ENCODE results near the gene SERINC2. TPM values are rescaled to one million over a fixed set of nuclear protein-coding genes. Genes with fewer than 3 reads are reported as not detected.

Gene SERINC2
- polyA plus RNA-seq, 1 donor (not counting 4 experiments of a cell fraction or from before 2014, with no cell fraction given), result 171 TPM

GRCh38 chr1:31420716-31421115 lies 7.7 kb downstream of the SERINC2 start:
- Histone ChIP-seq H3K4me2 (ENCODE audit: control insufficient read depth, extremely low read depth, insufficient read depth, low read depth, low read length) (no peak overlapping the region), H3K4me3 (ENCODE audit: control insufficient read depth in 2 of 3, extremely low read depth in 1 of 3, insufficient read depth in 2 of 3, low read depth in 1 of 3, low read length in 3 of 3) (no peak overlapping the region), H3K36me3 (ENCODE audit: control insufficient read depth in 2 of 2, extremely low read depth in 1 of 2, insufficient read depth in 2 of 2, low read length in 2 of 2) (peaks cover 37 to 56% of the 10 kb centered on the region in 2 experiments), H3K4me1 (ENCODE audit: control insufficient read depth, extremely low read depth, insufficient read depth, low read length) (peaks cover 81% of the 10 kb centered on the region), H3K79me2 (ENCODE audit: control insufficient read depth, insufficient read depth, low read length) (peaks cover 81% of the 10 kb centered on the region), H3K27ac (ENCODE audit: control insufficient read depth, insufficient read depth, low read length) (no peak overlapping the region), H3K9me3 (ENCODE audit: control insufficient read depth, low read depth, low read length) (no peaks in the 10 kb centered on the region), H4K20me1 (ENCODE audit: control insufficient read depth, extremely low read depth, insufficient read depth, low read length) (peaks cover 3% of the 10 kb centered on the region), H3K9me1 (ENCODE audit: control insufficient read depth, extremely low read depth, insufficient read depth, low read length) (peaks cover 3% of the 10 kb centered on the region), H2AFZ (ENCODE audit: control insufficient read depth, low read length) (no peak overlapping the region), H3K27me3 (ENCODE audit: control insufficient read depth, extremely low read depth, insufficient read depth, low read length) (no peaks in the 10 kb centered on the region), H3K9ac (ENCODE audit: control insufficient read depth, extremely low read depth, insufficient read depth, low read length) (no peak overlapping the region)
- TF ChIP-seq EZH2 (IDR thresholded peaks at IDR 0.05; ENCODE audit: low read length), result no peak
- no peak for TF ChIP-seq CTCF (optimal IDR thresholded peaks at IDR 0.05 in 1 of 3, IDR thresholded peaks at IDR 0.05 in 1 of 3, conservative IDR thresholded peaks at IDR 0.05 in 1 of 3; ENCODE audit: extremely low read depth in 1 of 3, insufficient read depth in 2 of 3, low read length in 3 of 3)
- dilution Hi-C loops (cut with MboI; ENCODE audit: extremely low pct_ligation_motif_present, low sequenced_read_pairs), result no loop called here
- FAIRE-seq, result peak; percentile 51
- no peak for DNase-seq (ENCODE audit: low read depth, low spot score)

- Histone ChIP-seq H3K36me3 (ENCODE audit: control insufficient read depth in 2 of 2, extremely low read depth in 1 of 2, insufficient read depth in 2 of 2, low read length in 2 of 2) (peaks cover 36 to 53% of the 10 kb centered on the region in 2 experiments), H3K27ac (ENCODE audit: control insufficient read depth, insufficient read depth, low read length) (peak overlapping the region; percentile 80), H3K4me2 (ENCODE audit: control insufficient read depth, extremely low read depth, insufficient read depth, low read depth, low read length) (peak overlapping the region; percentile 28), H3K9ac (ENCODE audit: control insufficient read depth, extremely low read depth, insufficient read depth, low read length) (peak overlapping the region; percentile 63), H3K79me2 (ENCODE audit: control insufficient read depth, insufficient read depth, low read length) (peaks cover 80% of the 10 kb centered on the region), H3K27me3 (ENCODE audit: control insufficient read depth, extremely low read depth, insufficient read depth, low read length) (no peaks in the 10 kb centered on the region), H2AFZ (ENCODE audit: control insufficient read depth, low read length) (no peak overlapping the region), H3K9me1 (ENCODE audit: control insufficient read depth, extremely low read depth, insufficient read depth, low read length) (peaks cover 3% of the 10 kb centered on the region), H4K20me1 (ENCODE audit: control insufficient read depth, extremely low read depth, insufficient read depth, low read length) (peaks cover 3% of the 10 kb centered on the region), H3K4me3 (ENCODE audit: control insufficient read depth in 2 of 3, extremely low read depth in 1 of 3, insufficient read depth in 2 of 3, low read depth in 1 of 3, low read length in 3 of 3) (no peak overlapping the region), H3K4me1 (ENCODE audit: control insufficient read depth, extremely low read depth, insufficient read depth, low read length) (peaks cover 79% of the 10 kb centered on the region), H3K9me3 (ENCODE audit: control insufficient read depth, low read depth, low read length) (no peaks in the 10 kb centered on the region)
- DNase-seq (ENCODE audit: low read depth, low spot score) (no peak), FAIRE-seq (peak; percentile 17)
- dilution Hi-C loops (cut with MboI; ENCODE audit: extremely low pct_ligation_motif_present, low sequenced_read_pairs), result no loop called here
- TF ChIP-seq EZH2 (IDR thresholded peaks at IDR 0.05; ENCODE audit: low read length) (no peak), CTCF (optimal IDR thresholded peaks at IDR 0.05 in 1 of 3, IDR thresholded peaks at IDR 0.05 in 1 of 3, conservative IDR thresholded peaks at IDR 0.05 in 1 of 3; ENCODE audit: extremely low read depth in 1 of 3, insufficient read depth in 2 of 3, low read length in 3 of 3) (peak; percentile 13 to 60 (median 45))
Measured at GRCh38 chr1:31421371-31422040, 8.5 kb downstream of the SERINC2 start.
